ENCODE data around the gene MASP2.
"Not testable (repeated sequence)": the region's sequence is repeated elsewhere in the genome, so short reads cannot be mapped to it uniquely, and the experiment has no call there.

MASP2 gene

GRCh38 chr1:10992004-10992403 is 55.0 kb downstream of the MASP2 start:
- not testable (repeated sequence) for H3K4me3 ChIP-seq (ENCODE audit: low read depth, low read length)

- H3K4me3 ChIP-seq (ENCODE audit: low read depth, low read length) = no peak overlapping the region
Observed at GRCh38 chr1:10990828-10991227, 56.2 kb downstream of the MASP2 start.

- not testable (repeated sequence) for H3K4me3 ChIP-seq (ENCODE audit: low read depth, low read length)
Observed at GRCh38 chr1:10989920-10990516, 57.0 kb downstream of the MASP2 start.

- no peak overlapping the region for H3K4me3 ChIP-seq (ENCODE audit: low read depth, low read length)
Observed at GRCh38 chr1:10989095-10989494, 57.9 kb downstream of the MASP2 start.

- no peak overlapping the region for H3K4me3 ChIP-seq (ENCODE audit: low read depth, low read length)
Observed at GRCh38 chr1:10987840-10988417, 59.1 kb downstream of the MASP2 start.

GRCh38 chr1:10986525-10986890 is 60.5 kb downstream of the MASP2 start:
- H3K4me3 ChIP-seq (ENCODE audit: low read depth, low read length) = no peak overlapping the region

GRCh38 chr1:10980841-10981727 is 66.0 kb downstream of the MASP2 start:
- H3K4me3 ChIP-seq (ENCODE audit: low read depth, low read length) = no peak overlapping the region

- no peak overlapping the region for H3K4me3 ChIP-seq (ENCODE audit: low read depth, low read length)
Observed at GRCh38 chr1:10980094-10980577, 66.9 kb downstream of the MASP2 start.

- H3K4me3 ChIP-seq (ENCODE audit: low read depth, low read length) = no peak overlapping the region
Observed at GRCh38 chr1:10979483-10979920, 67.5 kb downstream of the MASP2 start.

GRCh38 chr1:10978719-10979118 is 68.3 kb downstream of the MASP2 start:
- no peak overlapping the region for H3K4me3 ChIP-seq (ENCODE audit: low read depth, low read length)

Measured in iPS-11a (cell line).